CD4-positive, alpha-beta T cell treated with Interleukin-15 for 1 hour (primary cell): Measurements from ENCODE around the gene MAJIN.

Experiments used
- DNase-seq: peaks from one replicate; pipeline ENCODE4 v3.0.0-alpha.2; 2020

Gene MAJIN

DNA sequence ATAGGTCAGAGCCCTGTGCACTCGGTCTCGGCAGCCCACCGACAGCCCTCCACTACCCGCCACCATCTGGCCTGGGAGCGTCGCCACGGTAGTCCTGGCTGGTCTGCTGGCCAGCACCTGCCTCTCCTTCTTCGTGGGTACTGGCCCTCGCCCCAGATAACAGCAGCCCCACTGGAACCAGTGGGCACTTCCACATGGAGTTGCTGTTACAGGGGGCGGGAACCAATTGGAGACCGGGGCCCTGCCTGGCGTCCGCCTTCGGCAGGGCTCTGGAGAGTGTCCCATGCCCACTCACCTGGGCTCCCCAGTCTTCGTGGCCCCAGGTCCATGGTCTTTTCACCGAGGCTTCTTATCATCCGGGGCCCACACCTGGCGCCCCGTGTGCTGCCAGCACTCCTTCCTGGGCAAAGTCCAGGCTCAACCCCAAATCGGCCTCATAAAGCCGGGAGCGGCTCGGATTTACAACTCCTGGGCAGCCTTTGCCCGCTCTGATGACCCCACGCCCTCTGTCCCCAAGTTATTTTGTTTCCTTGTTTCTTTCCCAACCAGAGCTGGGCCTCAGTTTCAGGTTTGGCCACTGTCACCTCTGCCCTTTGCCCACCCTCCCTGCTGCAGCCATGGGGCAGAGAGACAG, 80.6 kb downstream of the MAJIN start:
- no peak for DNase-seq

DNA sequence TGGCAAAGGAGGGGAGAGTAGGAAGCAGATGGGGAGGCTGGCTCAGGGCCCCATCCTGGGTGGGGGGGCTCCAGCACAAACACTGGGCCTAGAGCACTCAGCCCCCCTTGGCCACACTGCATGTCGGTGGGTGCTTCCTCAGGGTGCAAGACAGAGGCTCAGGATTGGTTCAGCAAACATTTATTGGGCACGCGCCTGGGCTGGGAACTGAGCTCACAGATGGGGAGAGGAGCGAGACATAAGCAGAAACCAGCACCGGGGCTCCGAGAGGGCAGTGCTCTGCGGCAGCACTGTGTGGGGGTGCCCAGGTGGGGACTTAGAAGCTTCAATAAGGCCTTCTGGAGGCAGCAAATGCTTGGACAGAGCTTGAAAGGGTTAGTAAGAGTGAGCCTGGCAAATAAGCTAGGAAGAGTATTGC, 81.4 kb downstream of the MAJIN start:
- DNase-seq, result no peak

DNA sequence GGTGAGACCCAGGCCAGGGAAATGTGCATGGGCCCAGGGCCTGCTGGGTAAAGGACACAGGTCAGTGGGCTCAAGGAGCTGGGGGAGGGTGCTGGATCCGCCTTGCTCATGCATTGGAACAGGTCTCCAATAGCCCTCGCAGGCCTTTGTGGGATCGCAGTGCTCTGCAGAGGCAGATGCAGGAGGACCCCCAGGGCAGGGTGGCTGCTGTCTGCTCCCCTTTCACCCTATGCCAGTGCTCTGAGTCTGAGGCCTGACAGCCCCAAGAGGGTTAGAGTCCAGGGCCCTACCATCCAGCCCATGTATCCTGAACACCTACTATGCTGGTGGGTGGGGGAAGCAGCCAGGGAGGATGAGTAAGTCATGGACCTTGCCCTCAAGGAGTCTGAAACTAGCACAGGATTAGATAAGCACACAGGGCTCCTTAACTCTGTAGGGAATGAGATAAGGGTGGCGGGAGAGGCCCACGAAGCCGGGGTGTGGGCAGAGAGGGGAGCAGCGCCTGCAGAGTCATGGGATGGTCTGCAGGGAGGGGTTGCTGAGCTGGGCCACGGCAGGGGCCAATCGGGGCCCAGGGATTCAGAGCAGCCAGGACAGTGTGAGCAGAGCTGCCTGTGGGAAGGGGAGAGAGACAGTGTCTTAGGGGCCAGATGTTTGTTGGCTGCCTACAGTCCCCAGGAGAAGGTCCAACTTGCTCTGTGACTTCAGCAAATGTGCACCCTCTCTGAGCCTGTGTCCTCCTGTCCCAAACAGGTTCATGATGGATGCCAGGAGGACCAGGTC, 83.0 kb downstream of the MAJIN start:
- DNase-seq, result no peak

DNA sequence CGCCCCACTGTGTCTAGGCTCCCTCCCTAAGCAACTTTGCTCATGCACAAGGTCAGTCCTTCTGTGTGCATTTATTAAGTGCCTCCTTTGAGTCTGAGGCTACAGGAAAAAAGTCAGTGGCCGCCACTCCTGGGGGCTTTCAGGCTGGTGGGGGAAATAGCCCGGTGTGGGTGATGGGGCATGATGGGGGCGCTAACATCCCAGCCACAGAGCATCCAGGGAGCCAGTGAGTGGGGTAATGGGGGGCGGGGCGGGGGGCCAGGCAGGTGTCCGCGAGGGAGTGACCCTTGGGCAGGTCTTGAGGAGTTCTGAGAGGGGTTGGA, 83.5 kb downstream of the MAJIN start:
- no peak for DNase-seq
